MCF 10A (cell line): ENCODE data around the gene SLC26A2. TPM values are rescaled to one million over a fixed set of nuclear protein-coding genes. Genes with fewer than 3 reads are reported as not detected.

Experiments
- BruUV-seq: library from RNA; stranded (reverse); fragments of 400-500 nt; replicated peaks from 2 replicates; lab custom pipeline; 2021; lab: Mats Ljungman, UMichigan
- CTCF ChIA-PET: fragments of 300-600 bp; sonication (Branson Sonifier 250); formaldehyde crosslinking; extraction: SDS; loops from one replicate; lab custom pipeline; 2021; ENCODE audit warnings: antibody characterized with exemption, inconsistent platforms; lab: Yijun Ruan, JAX
- POLR2A ChIA-PET: fragments of 300-600, 350-650 bp; sonication (Branson Sonifier 250); formaldehyde crosslinking; extraction: SDS; loops from one replicate; lab custom pipeline; 2020; ENCODE audit warnings: antibody characterized with exemption, inconsistent platforms; lab: Yijun Ruan, JAX
- DNase-seq: peaks from one replicate; pipeline ENCODE4 v3.0.0-alpha.2; 2018; ENCODE audit not compliant: unreplicated experiment
- H3K27ac Mint-ChIP-seq: one replicate; pipeline ENCODE4 v1.8.0; 2022; ENCODE audit warnings: mild to moderate bottlenecking, low read depth, mixed read lengths; ENCODE audit not compliant: unreplicated experiment
- H3K27me3 Mint-ChIP-seq: one replicate; pipeline ENCODE4 v1.8.0; 2022; ENCODE audit warnings: mixed read lengths; ENCODE audit not compliant: insufficient read depth, unreplicated experiment
- H3K36me3 Mint-ChIP-seq: one replicate; pipeline ENCODE4 v1.8.0; 2022; ENCODE audit warnings: mild to moderate bottlenecking, moderate library complexity, mixed read lengths; ENCODE audit not compliant: insufficient read depth, unreplicated experiment
- H3K4me1 Mint-ChIP-seq: one replicate; pipeline ENCODE4 v1.8.0; 2022; ENCODE audit warnings: mixed read lengths; ENCODE audit not compliant: insufficient read depth, unreplicated experiment
- H3K4me3 Mint-ChIP-seq: one replicate; pipeline ENCODE4 v1.8.0; 2022; ENCODE audit warnings: mild to moderate bottlenecking, moderate library complexity, mixed read lengths; ENCODE audit not compliant: unreplicated experiment
- H3K9me3 Mint-ChIP-seq: one replicate; pipeline ENCODE4 v1.8.0; 2022; ENCODE audit warnings: mixed read lengths; ENCODE audit not compliant: unreplicated experiment
- intact Hi-C: fragments of 100-400 bp; cut with micrococcal nuclease; formaldehyde crosslinking; loops from 2 replicates; pipeline ENCODE4 v1.14.1; 2022
- total RNA-seq: library from RNA; stranded (reverse); gene quantifications from 2 replicates; pipeline ENCODE4 v1.2.3, GENCODE V29; 2022
- TF ChIP-seq, protein P1 (sequence below): fragments of 200-600 bp; IDR thresholded peaks from one replicate; pipeline ENCODE4 v1.8.0; 2022; ENCODE audit warnings: antibody characterized with exemption, mild to moderate bottlenecking; ENCODE audit not compliant: unreplicated experiment

SLC26A2 gene
- total RNA-seq, 1 experiment from 2014 or later: 56.2 TPM

DNA sequence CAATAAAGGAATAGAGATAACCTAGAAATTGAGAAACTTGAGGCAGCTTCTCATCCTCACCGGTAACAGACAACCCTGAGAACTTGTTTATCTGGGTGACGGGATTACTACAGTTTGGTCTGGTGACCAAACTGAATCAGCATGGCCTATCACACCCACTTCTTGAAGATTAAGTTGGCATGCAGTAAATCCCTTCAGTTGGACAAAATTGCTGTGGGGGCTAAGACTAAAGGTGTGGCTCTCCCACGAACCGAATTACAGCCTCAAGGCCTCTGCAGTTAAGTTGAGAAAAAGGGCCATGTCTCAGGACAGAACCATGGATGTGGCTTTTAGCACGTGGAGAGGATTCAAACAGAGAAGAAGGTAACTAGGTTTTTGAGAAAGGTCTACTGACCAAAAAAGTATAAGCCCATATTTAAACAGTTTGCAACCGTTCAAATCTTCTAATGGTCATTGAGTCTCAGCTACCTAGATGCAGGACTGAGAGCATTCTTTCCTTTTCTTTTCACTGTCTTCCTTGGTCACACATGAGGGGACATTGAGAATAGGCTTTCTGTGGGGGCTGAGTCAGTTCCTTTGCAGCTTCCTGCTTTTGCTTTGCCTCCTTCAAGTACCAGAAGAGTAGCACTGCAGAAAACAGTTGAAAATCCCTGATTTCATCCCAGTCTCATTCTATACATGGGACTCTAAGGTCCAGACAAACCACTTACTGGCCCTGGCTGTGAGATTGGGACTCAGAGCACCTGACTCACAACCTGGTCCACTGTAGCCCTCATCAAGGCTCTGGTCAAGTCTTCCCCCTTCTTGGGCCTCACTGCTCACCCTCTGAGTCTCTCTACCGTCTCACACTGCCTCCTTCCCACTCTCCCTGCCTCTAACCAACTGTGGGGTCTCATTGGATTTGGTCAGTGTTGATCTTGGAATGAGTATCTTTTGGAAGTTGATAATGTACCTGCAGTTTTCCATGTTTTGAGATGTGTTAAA is 46.8 kb upstream of the SLC26A2 start:
- Mint-ChIP-seq H3K27ac (no peak overlapping the region), H3K36me3 (no peaks in the 10 kb centered on the region), H3K9me3 (no peaks in the 10 kb centered on the region), H3K27me3 (no peaks in the 10 kb centered on the region), H3K4me1 (peaks cover 57% of the 10 kb centered on the region), H3K4me3 (no peak overlapping the region)
- TF ChIP-seq, protein P1, sequence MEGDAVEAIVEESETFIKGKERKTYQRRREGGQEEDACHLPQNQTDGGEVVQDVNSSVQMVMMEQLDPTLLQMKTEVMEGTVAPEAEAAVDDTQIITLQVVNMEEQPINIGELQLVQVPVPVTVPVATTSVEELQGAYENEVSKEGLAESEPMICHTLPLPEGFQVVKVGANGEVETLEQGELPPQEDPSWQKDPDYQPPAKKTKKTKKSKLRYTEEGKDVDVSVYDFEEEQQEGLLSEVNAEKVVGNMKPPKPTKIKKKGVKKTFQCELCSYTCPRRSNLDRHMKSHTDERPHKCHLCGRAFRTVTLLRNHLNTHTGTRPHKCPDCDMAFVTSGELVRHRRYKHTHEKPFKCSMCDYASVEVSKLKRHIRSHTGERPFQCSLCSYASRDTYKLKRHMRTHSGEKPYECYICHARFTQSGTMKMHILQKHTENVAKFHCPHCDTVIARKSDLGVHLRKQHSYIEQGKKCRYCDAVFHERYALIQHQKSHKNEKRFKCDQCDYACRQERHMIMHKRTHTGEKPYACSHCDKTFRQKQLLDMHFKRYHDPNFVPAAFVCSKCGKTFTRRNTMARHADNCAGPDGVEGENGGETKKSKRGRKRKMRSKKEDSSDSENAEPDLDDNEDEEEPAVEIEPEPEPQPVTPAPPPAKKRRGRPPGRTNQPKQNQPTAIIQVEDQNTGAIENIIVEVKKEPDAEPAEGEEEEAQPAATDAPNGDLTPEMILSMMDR: no peak
- BruUV-seq: no TSS peak
- intact Hi-C loops: loop anchor here (2.0 kb wide), 1 partner anchor 47 kb away; the partner anchor contains the start of gene SLC26A2
- no peak for DNase-seq
- CTCF ChIA-PET: interaction anchor here (0.7 to 3.9 kb wide), 9 partner anchors 22 to 75 kb away, joined by 3 to 24 read pairs (median 4); partner anchors contain the start of gene SLC26A2
- POLR2A ChIA-PET: interaction anchor here (0.6 to 8.1 kb wide), 12 partner anchors 9 to 279 kb away, joined by 3 to 96 read pairs (median 4); partner anchors contain the start of gene SLC26A2

DNA sequence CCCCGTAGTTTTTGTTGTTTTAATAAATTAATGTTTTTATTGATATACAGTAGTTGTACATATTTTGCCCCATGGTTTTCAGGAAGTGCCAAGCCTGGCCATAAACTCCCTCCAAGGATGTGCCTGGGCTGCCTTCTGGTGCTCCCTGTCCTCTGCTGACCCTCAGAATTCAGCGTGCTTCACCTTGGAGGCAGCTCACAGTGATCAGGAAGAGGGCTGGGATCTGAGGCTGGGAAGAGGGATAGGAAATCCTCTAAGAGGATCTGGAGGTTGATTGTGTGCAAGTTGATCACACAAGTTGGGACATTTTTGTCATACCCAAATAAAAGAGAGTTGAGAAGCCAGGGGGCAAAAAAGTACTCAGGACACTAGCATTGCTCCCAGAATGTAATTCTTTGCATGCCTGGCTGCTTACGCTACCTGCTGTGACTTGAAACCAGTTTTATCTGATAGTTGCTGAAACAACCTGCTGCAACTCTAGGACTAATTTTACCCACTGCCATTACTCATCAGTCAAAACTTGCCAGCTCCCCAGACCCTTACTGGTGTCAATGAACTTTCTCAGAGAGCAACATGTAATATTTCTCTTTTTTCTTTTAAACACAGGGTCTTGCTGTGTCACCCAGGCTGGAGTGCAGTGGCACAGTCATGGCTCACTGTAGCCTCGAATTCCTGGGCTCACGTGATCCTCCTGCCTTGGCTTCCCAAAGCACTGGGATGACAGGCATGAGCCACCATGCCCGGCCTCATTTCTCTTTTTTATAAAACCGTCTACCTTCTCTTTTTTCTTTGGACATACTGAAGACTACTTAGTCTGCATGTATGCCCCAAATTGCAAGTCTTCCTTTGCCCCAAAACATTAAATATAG is 44.9 kb upstream of the SLC26A2 start:
- DNase-seq: peak; percentile 83
- no TSS peak for BruUV-seq
- H3K9me3 Mint-ChIP-seq: no peaks in the 10 kb centered on the region
- H3K27me3 Mint-ChIP-seq: no peaks in the 10 kb centered on the region
- ChIA-PET CTCF (interaction anchor here (0.6 to 3.9 kb wide), 15 partner anchors 12 to 86 kb away, joined by 3 to 44 read pairs (median 5); partner anchors contain the start of gene SLC26A2), POLR2A (interaction anchor here (0.6 to 8.1 kb wide), 14 partner anchors 9 to 77 kb away, joined by 3 to 96 read pairs (median 8); partner anchors contain the start of gene SLC26A2)
- H3K4me3 Mint-ChIP-seq: peak overlapping the region; percentile 2
- intact Hi-C loops: loop anchor here (2.0 kb wide), 2 partner anchors 23 to 45 kb away; partner anchors contain the start of gene SLC26A2
- TF ChIP-seq, protein P1: no peak
- peak overlapping the region; percentile 82 for H3K27ac Mint-ChIP-seq
- peaks cover 57% of the 10 kb centered on the region for H3K4me1 Mint-ChIP-seq
- no peaks in the 10 kb centered on the region for H3K36me3 Mint-ChIP-seq

DNA sequence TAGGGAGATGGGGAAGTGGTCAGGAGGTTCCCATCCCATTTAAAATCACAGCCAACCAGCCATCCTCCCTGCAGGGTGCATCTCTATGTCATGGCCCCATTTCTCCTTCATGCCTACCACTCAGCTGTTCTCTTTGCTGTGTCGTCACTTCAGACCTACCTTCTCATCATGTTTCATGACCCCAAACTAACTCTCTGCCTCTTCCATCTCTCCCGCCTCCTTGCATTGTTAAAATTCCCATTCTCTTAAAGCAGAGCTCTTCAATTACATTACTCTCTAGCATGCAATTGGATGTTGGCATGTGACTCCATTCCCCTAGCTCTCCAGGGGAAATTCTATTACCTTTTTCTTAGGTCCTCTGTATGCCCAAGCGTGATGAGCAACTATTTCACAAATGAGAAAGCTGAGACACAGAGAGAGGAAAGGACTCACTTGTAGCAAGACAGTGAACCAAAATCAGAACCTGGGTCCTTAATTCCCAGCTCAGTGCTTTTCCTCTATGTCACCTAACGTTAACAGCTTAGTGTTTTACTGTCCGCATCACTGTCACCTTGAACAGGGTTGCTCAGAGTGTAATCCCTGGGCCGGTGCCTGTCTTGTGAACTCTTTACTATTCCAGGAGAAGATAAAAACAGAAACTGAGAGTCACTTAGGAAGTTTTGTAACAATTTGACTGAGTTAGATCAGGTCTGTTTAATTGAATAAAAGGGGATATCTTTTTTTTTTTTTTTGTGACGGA is 44.1 kb upstream of the SLC26A2 start:
- BruUV-seq: no TSS peak
- no peaks in the 10 kb centered on the region for H3K9me3 Mint-ChIP-seq
- peaks cover 65% of the 10 kb centered on the region for H3K4me1 Mint-ChIP-seq
- CTCF ChIA-PET: interaction anchor here (0.6 to 3.9 kb wide), 15 partner anchors 11 to 1176 kb away, joined by 3 to 44 read pairs (median 4); partner anchors contain the start of gene SLC26A2
- TF ChIP-seq, protein P1: no peak
- no peaks in the 10 kb centered on the region for H3K27me3 Mint-ChIP-seq
- peak; percentile 56 for DNase-seq
- intact Hi-C loops: loop anchor here (2.0 kb wide), 1 partner anchor 22 kb away; no protein-coding TSS in a partner anchor
- H3K4me3 Mint-ChIP-seq: peak overlapping the region; percentile 6
- POLR2A ChIA-PET: interaction anchor here (1.0 to 8.1 kb wide), 12 partner anchors 8 to 78 kb away, joined by 3 to 96 read pairs (median 9); partner anchors contain the start of gene SLC26A2
- peak overlapping the region; percentile 82 for H3K27ac Mint-ChIP-seq
- no peaks in the 10 kb centered on the region for H3K36me3 Mint-ChIP-seq
